ENCODE measurements around the gene ABCF2.

- no peak for TF ChIP-seq CTCF (IDR thresholded peaks at IDR 0.05)
- no peak for TF ChIP-seq EP300 (IDR thresholded peaks at IDR 0.05)
- no peak for TF ChIP-seq POLR2AphosphoS5 (IDR thresholded peaks at IDR 0.05)
Observed at GRCh38 chr7:151243408-151244195, 16.6 kb upstream of the ABCF2 start.

Measured in upper lobe of left lung (tissue), 4 donors.